Right lobe of liver (tissue), 4 donors: Measurements from ENCODE around the gene EXOSC9.

ENCODE experiments used
- CTCF ChIP-seq, 4 donors: fragments of 200-600 bp in 3 of 4; fragments of 450-650 bp in 1 of 4; IDR thresholded peaks; one replicate each; pipeline versions ENCODE4 v1.5.1 to v1.8.0; 2016 to 2022; ENCODE audit warnings: antibody characterized with exemption in 4 of 4, mild to moderate bottlenecking in 2 of 4
- POLR2A ChIP-seq: fragments of 450-650 bp; IDR thresholded peaks from one replicate; pipeline ENCODE4 v1.6.1; 2017; ENCODE audit warnings: antibody characterized with exemption, mild to moderate bottlenecking
- donor health status: DM: no; HTN: no; CAD: no.
- donor health status: DM: no; HTN: no; CAD: no.
- donor health status: DM: no; HTN: yes; CAD: no.

GRCh38 chr4:121778991-121779628, 22.0 kb upstream of the EXOSC9 start:
- TF ChIP-seq CTCF (IDR thresholded peaks at IDR 0.05) (no peak), POLR2A (no peak)
